ENCODE data around the gene KLHL26.
"Not testable (repeated sequence)": the region's sequence is repeated elsewhere in the genome, so short reads cannot be mapped to it uniquely, and the experiment has no call there.

Gene KLHL26

DNA sequence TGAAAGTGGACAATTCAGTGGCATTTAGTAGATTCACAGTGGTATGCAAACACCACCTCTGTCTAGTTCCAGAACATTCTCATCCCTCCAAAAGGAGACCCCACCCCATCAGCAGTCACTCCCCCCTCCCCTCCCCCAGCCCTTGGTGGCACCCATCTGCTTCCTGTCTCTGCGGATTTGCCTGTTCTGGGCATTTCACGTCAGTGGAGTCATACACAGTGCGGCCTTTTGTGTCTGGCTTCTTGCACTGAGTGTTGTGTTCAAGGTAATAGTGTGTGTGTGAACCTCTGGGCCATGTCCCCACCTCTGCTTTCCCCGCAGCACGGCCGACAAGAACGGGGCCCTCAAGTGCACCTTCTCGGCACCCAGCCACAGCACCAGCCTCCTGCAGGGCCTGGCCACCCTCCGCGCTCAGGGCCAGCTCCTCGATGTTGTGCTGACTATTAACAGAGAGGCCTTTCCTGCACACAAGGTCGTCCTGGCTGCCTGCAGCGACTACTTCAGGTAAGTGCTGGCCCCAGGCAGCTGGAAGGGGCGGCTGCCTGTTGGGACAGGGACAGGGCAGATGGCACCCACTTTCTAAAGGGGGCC, 27.2 kb downstream of the KLHL26 start:
- DNase-seq (ENCODE audit: low spot score), result no peak

DNA sequence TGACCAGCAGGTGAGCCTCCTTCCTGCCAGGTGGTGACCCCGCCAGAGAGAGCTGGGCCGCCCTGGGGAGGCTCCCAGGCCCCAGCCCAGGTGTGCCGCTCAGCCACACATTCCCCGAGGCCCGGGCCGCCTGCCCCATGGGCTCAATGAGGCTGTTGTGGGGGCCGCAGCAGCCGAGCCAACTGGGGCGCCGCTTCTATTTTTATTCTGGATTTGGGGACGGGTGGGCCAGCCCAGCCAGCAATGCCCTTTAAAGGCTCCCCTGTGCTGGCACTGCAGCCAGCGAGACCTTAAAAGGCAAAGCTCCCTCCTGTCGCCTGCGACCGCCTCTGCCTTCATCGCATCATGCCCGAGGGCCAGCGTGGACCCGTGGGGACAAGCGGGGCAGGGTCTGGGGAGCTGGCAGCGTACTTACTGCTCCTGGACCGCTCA, 29.0 kb downstream of the KLHL26 start:
- no peak for DNase-seq (ENCODE audit: low spot score)

DNA sequence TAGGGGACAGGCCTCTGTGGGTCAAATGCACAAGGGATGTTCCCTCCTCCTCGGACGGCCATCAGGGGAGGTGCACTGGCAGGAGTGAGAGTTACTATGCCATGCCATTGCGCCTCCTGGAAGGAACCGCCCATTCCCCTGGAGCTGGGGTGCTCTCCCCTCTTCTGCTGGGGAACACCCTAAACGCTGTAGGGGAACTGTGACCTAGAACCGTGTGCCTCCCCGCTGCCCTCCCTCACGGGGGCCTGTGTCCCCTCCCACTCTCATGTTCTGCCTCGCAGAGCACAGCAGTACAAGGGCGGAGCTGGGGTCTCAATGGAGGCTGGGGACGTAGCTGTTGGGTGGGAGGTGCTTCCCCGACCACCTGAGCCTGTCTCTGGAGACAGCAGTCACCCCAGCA, 29.5 kb downstream of the KLHL26 start:
- DNase-seq (ENCODE audit: low spot score), result no peak

DNA sequence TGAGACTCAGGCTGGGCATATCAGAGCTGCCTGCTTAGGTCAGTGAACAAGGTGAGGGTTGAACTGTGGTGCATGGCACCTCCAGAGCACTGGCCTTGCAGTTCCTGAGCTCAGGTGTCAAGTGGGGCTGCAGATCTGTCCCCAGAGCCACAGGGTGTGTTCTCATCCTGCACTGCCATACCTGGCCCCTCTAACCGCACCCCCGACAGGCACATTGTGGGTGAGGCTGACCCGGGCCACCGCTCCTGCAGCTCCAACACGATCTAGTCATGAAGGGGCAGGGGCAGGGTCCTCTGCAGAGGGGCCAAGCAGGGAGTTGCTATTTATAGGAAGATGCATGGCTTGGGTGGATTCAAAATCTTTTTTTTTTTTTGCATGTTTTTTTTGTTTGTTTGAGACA, 30.0 kb downstream of the KLHL26 start:
- DNase-seq (ENCODE audit: low spot score), result no peak

DNA sequence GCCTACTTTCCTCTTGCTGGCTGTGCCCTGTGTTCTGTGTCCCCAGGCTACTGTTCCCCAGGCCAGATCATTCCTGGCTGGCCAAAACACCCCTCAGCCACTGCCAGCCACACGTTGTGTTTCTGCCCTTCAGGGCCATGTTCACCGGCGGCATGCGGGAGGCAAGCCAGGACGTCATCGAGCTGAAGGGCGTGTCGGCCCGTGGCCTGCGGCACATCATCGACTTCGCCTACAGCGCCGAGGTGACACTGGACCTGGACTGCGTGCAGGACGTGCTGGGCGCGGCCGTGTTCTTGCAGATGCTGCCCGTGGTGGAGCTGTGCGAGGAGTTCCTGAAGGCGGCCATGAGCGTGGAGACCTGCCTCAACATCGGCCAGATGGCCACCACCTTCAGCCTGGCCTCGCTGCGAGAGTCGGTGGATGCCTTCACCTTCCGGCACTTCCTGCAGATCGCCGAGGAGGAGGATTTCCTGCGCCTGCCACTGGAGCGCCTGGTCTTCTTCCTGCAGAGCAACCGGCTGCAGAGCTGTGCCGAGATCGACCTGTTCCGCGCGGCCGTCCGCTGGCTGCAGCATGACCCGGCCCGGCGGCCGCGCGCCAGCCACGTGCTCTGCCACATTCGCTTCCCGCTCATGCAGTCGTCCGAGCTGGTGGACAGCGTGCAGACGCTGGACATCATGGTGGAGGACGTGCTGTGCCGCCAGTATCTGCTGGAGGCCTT, 30.9 kb downstream of the KLHL26 start:
- no peak for DNase-seq (ENCODE audit: low spot score)

DNA sequence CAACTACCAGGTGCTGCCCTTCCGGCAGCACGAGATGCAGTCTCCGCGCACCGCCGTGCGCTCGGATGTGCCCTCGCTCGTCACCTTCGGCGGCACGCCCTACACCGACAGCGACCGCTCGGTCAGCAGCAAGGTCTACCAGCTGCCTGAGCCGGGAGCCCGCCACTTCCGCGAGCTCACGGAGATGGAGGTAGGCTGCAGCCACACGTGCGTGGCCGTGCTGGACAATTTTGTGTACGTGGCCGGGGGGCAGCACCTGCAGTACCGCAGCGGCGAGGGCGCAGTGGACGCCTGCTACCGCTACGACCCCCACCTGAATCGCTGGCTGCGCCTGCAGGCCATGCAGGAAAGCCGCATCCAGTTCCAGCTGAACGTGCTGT, 31.4 kb downstream of the KLHL26 start:
- DNase-seq (ENCODE audit: low spot score), result no peak

DNA sequence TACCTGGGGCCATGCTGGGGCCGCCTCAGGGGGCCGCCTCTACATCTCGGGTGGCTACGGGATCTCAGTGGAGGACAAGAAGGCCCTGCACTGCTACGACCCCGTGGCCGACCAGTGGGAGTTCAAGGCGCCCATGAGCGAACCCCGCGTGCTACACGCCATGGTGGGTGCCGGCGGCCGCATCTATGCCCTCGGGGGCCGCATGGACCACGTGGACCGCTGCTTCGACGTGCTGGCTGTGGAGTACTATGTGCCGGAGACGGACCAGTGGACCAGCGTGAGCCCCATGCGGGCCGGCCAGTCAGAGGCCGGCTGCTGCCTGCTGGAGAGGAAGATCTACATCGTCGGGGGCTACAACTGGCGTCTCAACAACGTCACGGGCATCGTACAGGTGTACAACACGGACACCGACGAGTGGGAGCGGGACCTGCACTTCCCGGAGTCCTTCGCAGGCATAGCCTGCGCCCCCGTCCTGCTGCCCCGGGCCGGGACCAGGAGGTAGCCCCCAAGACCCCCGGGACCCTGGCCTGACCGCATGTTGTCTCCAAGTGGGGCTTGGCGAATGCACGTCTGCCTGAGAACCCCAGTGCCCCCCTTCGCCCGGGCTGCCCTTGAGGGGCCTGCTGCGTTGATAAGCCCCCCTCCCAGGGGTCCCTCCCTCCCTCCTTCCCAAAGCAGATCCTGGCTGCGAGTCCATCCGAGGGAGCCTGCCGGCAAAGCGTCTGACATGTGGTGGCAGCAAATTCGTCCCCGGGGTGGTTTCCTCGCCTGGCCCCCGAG, 32.1 kb downstream of the KLHL26 start:
- no peak for DNase-seq (ENCODE audit: low spot score)

DNA sequence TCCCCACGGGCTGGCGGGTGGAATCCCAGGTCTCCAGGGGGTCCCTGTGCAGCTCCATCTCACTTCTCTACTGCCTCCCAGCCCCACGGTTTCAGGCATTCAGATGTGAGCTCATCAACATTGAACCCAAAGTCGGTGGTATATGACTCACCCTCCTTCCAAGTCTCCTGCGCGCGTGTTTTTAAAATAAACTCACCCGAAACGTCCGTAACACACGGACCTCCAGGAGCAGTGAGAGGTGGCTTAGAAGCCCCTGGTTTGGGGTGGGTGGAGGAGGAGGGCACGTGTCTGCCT, 32.6 kb downstream of the KLHL26 start:
- DNase-seq (ENCODE audit: low spot score), result no peak

DNA sequence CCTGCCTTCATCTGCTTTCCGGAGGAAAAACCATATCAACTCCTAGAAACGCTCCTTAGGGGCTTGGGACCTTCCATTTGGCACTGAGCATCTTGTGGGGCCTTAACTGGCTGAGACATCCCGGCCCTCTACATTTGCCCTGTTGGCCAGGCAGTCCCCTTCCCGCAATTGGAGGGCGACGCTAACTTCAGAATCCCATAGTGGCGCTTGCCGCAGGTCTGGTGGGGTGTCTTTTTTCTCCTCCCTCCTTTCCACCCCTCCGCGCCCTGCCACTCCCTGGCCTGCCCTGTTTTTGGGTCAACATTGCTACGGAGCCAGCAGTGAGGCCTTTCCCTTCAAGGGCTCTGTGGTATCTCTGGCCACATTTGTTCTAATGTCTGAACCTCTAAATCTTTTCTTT, 33.1 kb downstream of the KLHL26 start:
- no peak for DNase-seq (ENCODE audit: low spot score)

DNA sequence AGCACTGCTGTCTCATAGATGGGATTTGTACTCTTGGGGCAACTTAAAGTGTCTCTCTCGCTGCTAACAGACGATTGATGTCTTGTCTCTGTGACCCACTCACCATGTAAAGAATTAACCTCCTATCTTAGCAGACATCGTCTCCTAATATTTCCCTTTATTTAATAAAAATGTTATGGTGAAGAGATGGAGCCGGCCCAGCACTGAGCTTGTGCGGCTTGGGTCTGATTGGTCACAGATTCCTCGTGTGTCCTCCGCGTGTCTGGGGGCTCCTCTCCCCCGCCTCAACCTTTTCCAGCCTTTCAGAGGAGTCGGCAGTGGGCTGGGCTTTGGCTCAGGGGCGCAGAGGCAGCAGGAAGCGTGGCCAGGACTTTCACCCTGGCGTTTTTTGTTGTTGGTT, 33.5 kb downstream of the KLHL26 start:
- no peak for DNase-seq (ENCODE audit: low spot score)

DNA sequence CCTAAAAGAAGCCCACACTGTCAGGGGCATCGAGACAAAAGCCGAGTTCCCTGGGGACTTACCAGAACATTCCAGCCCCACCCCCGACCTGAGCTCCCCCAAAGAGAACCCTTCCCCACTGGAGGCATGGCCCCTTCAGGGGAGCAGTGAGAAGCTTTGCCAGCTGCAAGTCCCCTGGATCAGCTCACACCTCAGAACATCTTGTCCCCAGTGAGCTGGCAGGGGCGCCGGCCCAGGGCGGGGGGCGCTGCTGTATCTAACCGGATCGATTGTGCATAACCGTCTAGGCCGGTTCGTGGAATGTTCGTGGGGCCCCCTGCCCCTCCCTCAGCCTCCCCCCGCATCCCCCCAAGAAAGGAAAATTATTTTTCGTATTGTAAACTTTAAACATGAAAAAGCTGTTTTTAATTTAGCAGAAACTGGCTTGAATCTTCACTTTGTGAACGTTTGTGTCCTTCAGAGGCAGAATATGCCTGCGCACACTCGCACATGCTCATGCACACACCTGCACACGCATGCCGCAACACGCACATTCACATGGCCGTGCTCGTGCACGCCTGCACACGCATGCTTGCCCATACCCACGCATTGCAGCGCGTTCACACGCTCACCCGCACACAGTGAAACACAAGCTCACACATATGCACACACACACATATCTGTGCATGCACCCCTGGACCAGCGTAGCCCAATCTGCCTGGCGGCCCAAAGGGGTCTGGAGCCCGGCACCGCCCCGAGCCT, 34.6 kb downstream of the KLHL26 start:
- DNase-seq (ENCODE audit: low spot score), result no peak

DNA sequence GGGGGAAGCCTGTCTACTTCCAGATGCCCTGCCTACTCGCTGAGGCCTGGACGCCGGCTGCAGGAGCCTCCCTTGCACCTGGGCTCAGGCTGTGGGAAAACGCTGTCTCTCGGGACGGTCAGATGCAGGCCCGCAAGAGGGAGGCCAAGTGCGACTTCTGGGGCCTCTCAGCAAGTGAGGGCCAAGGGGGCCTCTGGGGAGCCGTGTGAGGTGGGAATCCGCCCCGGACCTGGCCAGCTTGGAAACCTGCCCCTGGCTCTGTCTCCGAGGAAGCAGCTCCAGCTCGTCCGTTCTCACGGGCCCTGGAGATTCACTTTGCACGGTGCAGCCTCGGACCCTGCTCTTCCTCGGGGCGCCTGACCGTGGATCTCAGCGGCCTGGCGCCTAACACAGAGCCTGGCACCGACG, 35.2 kb downstream of the KLHL26 start:
- no peak for DNase-seq (ENCODE audit: low spot score)

DNA sequence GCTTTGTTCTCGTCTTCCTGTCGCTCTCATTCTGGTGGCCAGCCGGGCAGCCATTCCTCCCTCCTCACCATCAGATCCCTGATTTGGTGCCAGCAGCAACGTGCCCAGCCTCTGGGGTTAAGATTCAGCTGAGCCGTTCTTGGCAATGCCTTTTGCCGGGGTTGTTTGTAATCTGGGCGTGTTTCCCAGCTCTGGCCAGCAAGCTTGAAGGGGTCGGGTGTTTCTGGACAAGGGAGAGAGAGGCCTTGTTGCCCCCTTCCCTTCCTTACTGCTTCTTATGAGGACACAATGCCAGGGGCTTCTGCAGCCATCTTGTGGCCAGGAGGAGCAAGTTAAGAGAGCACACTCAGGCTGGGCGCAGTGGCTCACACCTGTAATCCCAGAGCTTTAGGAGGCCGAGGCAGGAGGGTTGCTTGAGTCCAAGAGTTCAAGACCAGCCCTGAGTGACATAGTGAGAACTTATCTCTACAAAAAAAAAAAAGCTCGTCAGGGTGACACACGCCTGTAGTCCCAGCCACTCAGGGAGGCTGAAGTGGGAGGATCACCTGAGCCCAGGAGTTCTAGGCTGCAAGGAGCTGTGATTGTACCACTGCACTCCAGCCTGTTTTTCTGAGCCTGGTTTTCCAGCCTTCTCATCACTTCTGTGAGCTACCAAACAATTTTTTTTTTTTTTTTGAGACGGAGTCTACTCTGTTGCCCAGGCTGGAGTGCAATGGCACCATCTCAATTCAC, 35.9 kb downstream of the KLHL26 start:
- DNase-seq (ENCODE audit: low spot score), result no peak

DNA sequence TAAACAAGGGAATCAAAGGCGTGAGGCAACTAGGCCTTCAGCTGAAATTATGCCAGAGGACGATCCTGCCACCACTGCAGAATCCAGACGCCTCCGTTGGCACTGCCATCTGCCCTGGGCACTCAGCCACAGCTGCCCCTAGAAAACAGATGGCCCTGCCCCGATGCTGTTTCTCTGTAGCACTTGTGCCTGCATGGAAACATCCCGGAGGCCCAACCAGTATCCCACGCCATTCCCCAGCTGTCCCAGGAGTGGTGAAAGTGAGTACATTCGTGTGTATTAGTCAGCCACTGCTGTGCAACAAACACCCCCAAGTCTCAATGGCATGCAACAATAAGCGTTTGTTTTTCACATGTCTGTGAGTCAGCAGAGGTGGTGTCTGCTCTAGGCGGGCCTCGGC, 37.8 kb downstream of the KLHL26 start:
- no peak for DNase-seq (ENCODE audit: low spot score)

DNA sequence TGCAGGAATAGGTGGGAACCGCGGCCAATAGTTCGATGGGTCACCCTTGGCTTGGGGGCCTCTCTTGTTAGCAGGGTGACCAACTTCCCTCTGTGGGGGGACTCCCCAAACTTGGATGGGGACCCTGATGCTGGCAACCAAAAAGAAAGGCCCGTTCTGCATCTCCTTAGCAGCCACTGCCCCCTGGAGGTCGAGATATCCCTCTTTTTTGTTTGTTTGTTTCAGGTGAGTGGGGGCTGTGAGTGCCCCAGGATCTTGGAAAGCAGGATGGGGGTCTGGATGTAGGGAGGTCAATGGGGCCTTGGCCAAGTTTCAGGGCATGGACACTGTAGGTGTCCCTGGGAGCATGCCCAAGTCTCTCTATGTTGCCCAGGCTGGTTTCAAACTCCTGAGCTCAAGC, 39.0 kb downstream of the KLHL26 start:
- DNase-seq (ENCODE audit: low spot score), result no peak

DNA sequence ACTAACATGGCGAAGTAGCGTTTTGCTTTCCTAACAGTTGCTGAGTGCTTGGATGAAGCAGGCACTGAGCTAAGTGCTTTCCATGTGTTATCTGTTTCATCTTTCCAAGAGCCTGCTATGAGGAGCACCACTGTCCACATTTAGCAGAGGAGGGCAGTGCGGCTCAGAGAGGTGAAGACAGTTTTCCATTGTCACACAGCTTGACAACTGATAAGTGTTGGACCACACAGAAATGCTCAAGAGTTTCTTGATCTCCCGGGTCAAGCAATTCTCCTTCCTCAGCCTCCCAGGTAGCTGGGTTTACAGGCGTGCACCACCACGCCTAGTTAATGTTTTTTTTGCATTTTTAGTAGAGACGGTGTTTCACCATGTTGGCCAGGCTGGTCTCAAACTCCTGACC, 39.9 kb downstream of the KLHL26 start:
- DNase-seq (ENCODE audit: low spot score), result no peak

DNA sequence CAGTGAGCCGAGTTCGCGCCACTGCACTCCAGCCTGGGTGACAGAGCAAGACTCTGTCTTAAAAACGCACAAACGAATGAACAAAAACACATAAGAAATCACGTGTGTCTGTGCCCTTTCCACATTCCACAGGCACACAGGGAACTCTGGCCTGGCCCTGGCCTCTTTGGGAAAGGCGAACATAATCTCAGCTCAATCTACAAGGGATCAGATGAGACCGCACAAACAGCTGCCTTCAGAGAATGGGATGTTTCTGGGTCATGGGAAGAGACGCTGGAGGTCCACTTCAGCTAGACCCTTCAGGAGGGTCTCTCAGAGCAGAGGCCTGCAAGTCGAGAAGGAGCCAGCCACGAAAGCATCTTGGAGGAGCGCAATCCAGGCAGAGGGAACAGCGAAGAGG, 40.3 kb downstream of the KLHL26 start:
- no peak for DNase-seq (ENCODE audit: low spot score)

DNA sequence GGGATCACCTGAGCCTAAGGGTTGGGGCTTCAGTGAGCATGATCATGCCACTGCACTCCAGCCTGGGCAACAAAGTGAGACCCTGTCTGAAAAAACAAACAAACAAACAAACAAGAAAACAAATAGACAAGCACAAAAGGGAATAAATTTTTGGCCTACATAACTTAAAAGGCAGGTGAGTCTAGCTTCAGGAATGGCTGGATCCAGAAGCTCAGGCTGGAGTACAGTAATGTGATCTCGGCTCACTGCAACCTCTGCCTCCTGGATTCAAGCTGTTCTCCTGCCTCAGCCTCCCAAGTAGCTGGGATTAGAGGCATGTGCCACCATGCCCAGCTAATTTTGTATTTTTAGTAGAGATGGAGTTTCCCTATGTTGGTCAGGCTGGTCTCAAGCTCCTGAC, 43.3 kb downstream of the KLHL26 start:
- DNase-seq (ENCODE audit: low spot score), result not testable (repeated sequence)

DNA sequence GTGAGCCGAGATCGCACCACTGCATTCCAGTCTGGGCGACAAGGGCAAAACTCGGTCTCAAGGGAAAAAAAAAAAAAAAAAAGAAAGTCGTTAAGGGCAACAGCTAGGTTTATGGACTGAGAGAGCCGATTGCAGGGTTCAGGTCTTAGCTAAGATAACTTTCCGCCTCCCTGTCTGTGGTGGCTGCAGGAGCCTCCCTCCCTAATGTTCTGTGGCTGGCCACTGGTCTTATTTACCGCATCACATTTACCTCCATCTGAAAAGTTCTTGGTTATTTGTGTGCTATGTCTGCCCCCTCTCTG, 45.9 kb downstream of the KLHL26 start:
- no peak for DNase-seq (ENCODE audit: low spot score)

DNA sequence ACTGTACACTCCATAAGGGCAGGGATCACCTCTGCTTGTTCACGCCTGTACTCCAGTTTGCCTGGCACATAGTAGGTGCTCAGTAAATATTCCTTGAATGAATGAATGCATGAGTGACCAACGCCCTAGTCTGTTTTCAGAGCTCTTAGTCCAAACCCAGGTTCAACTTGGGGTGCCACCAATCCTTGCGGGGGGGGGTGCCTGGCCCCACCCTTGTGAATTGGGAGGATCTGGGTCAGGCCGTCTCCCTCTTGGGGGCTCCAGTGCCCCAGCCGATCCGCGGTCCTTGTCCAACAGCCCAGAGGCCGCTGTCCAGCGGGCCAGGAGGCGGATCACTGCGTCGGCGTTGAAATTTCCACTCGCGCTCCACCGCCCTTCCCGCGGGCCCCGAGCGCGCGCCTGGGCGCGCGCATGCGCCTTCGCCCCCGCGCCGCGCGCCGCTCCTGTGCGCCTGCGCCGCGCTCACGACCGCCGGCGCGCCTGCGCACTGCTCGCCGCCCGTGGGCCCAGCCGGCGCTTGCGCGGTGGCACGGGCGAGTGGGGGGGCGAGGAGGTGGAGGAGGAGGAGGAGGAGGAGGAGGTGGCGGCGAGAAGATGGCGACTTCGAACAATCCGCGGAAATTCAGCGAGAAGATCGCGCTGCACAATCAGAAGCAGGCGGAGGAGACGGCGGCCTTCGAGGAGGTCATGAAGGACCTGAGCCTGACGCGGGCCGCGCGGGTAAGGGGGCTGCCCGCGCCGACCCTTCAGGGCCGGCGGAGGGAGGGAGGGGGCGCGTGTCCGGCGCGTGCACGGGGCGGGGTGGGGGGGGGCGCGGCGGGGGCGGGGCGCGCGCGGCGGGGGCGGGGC, 46.5 kb downstream of the KLHL26 start, which contains the start of gene CRTC1:
CRTC1 (plus strand) TSS at position 572 of the 849 bp plus-strand sequence; CDS start at position 595, 23 bp downstream.
- peak; percentile 99 for DNase-seq (ENCODE audit: low spot score)

DNA sequence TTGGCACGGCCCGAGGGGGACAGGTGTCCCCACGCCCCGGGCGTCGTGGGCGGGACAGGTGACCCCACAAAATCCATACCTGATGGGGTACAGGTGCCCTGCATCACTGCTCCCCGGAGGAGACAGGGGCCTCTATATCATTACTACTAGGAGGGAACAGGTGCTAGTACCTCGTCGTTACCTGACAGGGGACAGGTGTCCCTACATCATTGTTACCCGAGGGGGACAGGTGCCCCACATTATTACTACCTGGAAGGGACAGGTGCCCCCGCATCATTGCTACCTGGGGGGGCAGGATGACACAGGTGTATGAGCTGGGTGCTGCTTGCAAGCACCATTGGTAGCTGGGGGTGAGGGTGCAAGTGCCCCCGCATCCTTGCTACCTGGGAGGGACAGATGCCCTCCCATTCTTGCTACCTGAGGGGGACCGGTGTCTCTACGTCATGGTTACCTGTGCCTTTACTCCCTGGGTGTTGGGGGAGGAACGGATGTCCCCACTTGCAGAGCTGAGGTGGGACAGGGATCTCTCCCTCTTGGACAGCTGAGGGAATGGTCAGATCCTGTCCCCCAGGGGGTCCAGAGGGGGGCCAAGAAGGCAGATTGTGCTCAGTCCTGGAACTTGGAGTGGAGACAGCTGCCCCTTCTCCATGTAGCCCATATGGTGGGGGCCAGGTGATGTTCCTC, 47.3 kb downstream of the KLHL26 start:
- no peak for DNase-seq (ENCODE audit: low spot score)

Data from HuH-7.5 (cell line).